GM21529 (cell line): ENCODE measurements around the gene ZBTB7C.

Source experiments
- ATAC-seq: cut with Tn5 transposase; IDR thresholded peaks from one replicate; pipeline ENCODE4 v1.9.1; 2021; ENCODE audit not compliant: unreplicated experiment

The ZBTB7C gene

DNA sequence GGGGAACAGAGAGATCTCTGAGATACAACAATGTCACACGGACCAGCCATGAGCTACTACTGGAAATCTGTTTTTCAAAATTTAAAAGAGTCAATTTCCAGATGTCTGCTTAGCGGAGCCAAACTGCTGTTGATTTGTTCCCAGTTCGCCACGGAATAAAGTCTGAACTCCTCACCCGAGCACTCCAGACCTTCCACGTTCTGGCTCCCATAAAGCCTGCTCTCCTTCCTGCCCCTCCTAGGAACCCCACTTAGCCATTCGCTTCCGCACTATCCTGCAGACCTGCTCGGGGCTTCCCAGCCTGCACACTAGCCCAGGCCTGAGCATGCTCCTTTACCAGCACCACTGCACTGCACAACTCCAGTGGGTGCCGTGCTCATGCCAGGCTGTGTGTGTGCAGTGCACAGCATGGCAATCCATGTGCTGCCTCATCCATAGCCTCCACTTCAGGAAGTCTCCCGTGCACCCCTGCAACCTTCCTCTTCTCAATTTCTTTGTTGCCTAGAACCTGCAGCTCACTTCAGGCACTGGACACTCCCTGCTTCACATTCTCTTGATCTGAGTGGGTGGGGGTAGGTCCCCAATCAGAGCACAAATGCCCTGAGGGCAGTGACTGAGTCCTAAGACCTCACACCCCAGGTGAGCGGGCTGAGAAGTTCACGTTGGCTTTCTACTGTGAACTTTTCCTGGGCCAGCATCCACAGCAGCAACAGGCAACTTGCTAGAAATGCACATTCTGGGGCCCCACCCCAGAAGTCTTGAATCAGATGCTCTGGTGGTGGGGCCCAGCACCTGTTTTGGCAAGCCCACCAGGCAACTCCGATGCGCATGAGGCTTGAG is 53.7 kb downstream of the ZBTB7C start:
- ATAC-seq: no peak

- ATAC-seq: no peak
Observed at GRCh38 chr18:48354746-48355260, 54.4 kb downstream of the ZBTB7C start.

DNA sequence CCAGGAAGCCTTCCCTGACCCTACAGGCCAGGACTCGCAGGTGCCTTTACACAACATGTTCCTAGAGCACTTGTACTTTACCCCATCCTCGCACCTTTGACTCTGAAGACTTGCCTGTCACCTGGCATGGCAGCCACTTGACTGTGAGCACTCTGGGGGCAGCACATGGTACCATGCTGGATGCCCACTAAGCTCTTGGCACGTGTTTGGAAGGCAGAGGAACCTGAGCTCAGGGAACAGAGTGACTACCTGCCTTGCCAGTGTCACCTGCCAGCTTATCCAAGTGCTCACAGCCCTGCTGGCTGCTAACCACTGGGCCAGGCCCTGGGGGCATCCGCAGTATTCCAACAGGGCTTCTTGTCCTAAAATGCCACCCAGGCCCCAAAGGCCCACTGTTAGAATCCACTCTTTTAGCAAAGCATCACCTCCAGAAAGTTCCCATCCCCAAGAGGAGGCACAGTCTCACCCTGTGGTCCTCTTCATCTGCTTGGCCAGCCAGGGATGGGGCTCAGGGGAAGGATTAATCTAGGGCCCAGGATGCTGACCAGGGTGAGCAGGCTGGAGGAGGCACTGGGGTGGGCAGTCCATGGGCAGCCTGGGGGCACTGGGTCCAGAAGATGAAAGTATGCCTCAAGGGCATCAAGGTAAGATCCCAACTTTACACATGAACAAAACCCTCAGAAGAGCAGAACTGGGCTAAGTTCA is 57.0 kb downstream of the ZBTB7C start:
- no peak for ATAC-seq

GRCh38 chr18:48351216-48352050 is 57.8 kb downstream of the ZBTB7C start:
- no peak for ATAC-seq

- ATAC-seq: no peak
Observed at GRCh38 chr18:48348739-48349138, 60.4 kb downstream of the ZBTB7C start.

DNA sequence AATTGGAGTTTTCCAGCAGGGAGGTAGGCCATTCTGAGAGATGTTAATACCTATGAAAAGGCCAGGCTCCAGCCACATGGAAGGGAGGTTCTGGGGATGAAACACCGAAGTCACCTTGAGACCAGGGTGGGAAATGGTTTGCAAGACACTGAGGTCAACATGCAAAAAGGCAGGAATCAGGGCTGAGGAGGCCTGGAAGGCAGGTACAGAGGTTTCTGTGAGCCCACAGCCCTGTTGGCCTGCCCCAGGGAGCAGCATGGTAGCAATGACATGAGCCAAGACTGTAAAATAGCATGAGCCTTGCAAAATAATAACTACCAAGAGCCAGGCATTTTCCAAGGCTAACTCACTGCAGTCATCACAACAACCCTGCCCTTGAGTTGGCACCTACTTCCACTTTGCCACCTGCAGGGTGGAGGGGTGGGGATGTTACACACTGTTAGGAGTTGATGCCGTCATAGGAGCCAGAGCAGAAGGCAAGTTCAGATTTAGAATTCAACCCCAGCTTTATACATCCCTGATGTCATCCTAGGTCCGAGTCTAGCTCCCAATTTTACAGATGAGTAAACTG is 61.3 kb downstream of the ZBTB7C start:
- no peak for ATAC-seq

DNA sequence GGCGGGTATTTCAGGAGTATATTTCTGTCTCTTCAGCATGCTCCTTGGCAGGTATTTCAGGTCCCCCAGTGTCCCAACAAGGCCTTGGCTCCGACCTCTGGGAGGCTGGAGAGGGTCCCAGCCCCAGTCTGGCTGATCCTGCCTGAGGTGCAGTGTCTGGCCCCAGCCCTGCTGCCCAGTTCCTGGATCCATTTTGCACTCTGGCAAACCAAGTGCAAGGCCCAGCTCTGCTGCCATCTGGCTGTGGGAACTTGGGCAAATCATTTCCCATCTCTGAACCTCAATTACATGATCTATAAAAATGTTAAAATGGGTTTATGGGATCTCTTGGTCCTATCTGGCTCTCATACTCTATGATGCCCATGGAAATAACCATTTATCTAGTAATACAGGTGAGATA is 63.6 kb downstream of the ZBTB7C start:
- ATAC-seq: no peak

- no peak for ATAC-seq
Observed at GRCh38 chr18:48342581-48342980, 66.6 kb downstream of the ZBTB7C start.

GRCh38 chr18:48342125-48342524 is 67.1 kb downstream of the ZBTB7C start:
- ATAC-seq: no peak

DNA sequence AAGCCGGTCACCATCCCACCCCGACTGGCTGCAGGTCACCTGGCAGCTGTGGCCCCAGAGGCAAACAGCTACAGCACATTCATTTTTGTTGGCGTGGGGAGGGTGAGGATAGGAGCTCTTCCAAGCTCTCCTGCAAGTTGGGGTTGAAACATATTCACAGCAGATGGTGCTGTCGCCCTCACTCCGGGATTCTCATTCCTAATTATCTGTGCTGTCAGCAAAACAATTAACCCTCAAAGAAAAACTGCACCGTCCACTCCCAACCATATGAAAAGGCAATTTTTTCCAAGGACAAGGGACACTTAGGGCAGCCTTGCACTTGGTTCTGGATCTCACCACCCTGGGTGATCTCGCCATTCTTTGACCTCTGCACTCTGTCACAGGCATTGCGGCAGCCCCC is 68.6 kb downstream of the ZBTB7C start:
- ATAC-seq: no peak

DNA sequence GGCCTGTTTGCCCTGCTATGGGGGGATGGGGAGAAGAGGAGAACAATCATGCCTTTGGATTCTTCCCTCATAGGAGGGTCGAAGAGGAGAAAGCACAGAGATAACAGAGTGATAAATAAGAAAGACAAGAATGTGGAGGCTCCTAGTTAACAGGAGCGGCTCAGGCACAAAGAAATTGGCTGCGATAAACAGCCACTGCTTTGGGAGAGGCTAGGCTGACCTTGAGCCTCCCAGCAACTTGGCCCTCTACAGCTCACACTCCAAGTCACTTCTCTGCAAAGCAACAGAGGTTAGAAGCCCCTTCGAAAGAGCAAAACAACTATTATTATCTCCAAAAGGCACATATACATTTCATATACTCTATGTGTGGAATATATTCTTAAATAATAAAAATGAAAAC is 69.5 kb downstream of the ZBTB7C start:
- no peak for ATAC-seq

DNA sequence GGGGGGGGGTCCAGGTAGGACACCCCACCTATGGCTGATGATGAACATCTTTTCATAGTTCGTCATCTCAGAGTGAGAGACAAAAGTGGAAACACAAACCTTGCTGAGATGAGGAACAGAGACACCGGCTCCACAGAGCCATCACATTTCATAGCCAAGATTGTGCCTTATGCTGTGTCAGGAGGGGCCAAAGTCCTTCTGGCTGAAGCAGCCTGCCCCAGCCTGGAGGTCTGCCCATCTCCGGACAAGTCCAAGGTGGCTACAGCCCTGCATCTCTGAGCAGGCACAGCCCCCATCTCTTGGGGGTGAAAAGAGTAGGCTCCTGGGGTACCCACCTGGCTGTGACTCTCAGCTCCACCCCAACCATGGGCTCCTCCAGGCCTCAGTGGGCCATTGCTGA is 70.3 kb downstream of the ZBTB7C start:
- ATAC-seq: no peak

DNA sequence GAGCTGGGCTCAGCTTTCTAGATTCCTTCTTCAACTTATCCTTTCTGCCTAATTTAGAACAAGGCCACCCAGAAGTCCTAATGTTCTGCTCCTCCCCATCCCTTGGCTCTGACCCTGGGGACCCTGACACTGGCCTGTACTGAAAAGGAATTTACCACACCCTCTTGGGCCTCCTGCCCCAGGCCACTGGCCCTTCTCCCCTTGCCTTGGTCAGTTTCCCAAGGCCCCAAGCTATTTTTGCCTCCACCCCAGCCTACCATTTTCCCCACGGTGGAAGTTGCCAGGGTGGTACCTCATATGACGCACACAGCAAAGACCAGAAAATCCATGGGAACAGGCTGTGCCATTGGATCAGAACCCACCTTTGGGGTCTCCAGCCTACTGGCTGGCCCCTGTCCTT is 72.1 kb downstream of the ZBTB7C start:
- ATAC-seq: no peak

GRCh38 chr18:48336332-48336731 is 72.9 kb downstream of the ZBTB7C start:
- no peak for ATAC-seq

- no peak for ATAC-seq
Observed at GRCh38 chr18:48335829-48336228, 73.4 kb downstream of the ZBTB7C start.

GRCh38 chr18:48334845-48335244 is 74.3 kb downstream of the ZBTB7C start:
- no peak for ATAC-seq

- no peak for ATAC-seq
Observed at GRCh38 chr18:48333563-48333962, 75.6 kb downstream of the ZBTB7C start.

DNA sequence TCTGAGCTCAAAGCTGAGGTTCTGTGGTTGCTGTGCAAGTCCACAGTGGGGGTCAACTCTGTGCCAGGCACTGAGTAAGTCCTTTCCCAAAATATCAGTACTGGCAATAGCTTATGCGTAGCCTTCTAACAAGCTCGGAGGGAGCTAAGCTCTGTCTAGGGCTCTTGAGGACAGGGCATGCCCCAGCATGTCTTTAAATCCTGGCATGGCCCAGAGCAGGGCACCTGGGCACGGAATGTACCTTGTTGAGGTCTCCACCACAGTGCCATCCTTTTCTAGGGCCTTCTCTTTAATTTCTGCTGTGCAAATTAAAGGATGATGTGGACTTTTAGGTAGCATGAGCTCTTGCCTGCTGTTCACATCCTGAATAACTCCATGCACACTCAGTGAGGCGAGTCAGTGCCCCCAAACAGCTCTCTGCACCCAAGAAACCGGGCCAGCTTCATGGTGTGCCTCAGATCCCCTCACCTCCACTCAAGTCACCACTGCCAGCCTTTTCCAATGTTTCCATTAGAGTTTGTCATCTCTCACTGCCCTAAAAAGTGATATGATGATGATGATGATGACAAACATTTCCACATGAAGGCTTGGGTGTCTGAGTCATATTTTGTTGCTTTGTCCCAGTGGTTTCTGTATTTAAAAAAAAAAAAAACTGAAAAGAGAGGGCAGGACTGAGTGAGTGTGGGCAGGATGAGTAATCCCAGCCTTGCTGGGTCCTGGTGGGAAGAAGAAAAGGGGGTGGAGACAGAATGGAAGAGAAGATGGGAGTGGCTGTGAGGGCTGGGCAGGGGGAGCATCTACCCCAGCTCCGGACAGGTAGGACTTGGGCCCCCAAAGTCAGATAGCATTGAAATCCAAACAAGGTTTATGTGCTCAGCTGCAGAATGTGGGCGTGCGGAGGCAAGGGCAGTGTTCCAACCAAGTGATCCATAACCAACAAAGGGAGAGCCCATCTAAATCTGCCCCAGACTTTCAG is 78.9 kb downstream of the ZBTB7C start:
- ATAC-seq: no peak

- no peak for ATAC-seq
Observed at GRCh38 chr18:48328473-48329210, 80.5 kb downstream of the ZBTB7C start.
